Measurements from ENCODE around the gene AEBP2. TPM values are rescaled to one million over a fixed set of nuclear protein-coding genes. Genes with fewer than 3 reads are reported as not detected.

Gene AEBP2
- total and polyA plus RNA-seq, 2 of the 4 experiments (the other 2 are of a cell fraction) = 15.5 to 21.7 TPM

- no peak overlapping the region for H3K4me2 ChIP-seq (ENCODE audit: low read depth, low read length)
- dilution Hi-C loops (cut with HindIII; ENCODE audit: low sequenced_read_pairs, unreplicated experiment) (no loop called here), in situ Hi-C loops (cut with MboI; ENCODE audit: low sequenced_read_pairs) (no loop called here), intact Hi-C loops (cut with micrococcal nuclease) (loop anchor here (5.0 kb wide), 1 partner anchor 48 kb away; no protein-coding TSS in a partner anchor)
- H3K36me3 ChIP-seq (ENCODE audit: control insufficient read depth, insufficient read depth, low read length) = no peaks in the 10 kb centered on the region
- no peak overlapping the region for H2AFZ ChIP-seq (replicated peaks; ENCODE audit: low read length, poor library complexity)
- no peak overlapping the region for H3K56ac ChIP-seq (ENCODE audit: extremely low read depth, insufficient read depth, low read length)
- H2BK5ac ChIP-seq (ENCODE audit: low read depth, low read length, poor library complexity, severe bottlenecking) = no peak overlapping the region
- 0 out of 2 replicates have a peak, but pooled peaks cover 1% of the 10 kb centered on the region for H3K4me1 ChIP-seq (ENCODE audit: control insufficient read depth, insufficient read depth, low read length)
- no peak overlapping the region for H3K27ac ChIP-seq (ENCODE audit: insufficient read depth, low read length)
- no peak overlapping the region for H3K23ac ChIP-seq (ENCODE audit: low read depth, low read length)
- no peak overlapping the region for H3K14ac ChIP-seq (replicated peaks; ENCODE audit: low read depth, low read length)
- H2BK20ac ChIP-seq (ENCODE audit: low read depth, low read length) = no peak overlapping the region
- H3K9me3 ChIP-seq (ENCODE audit: control insufficient read depth, insufficient read depth, low read length) = no peaks in the 10 kb centered on the region
- H3K9me1 ChIP-seq (ENCODE audit: insufficient read depth, low read length) = no peaks in the 10 kb centered on the region
- no peak overlapping the region for H4K5ac ChIP-seq (ENCODE audit: low read depth, low read length)
- BruUV-seq (replicated peaks) = no TSS peak
- POLR2A ChIA-PET (ENCODE audit: unreplicated experiment) = no interaction called here
- no peak overlapping the region for H2AK5ac ChIP-seq (ENCODE audit: low read depth, low read length)
- no peak overlapping the region for H2BK120ac ChIP-seq (ENCODE audit: low read depth, low read length)
- no peak overlapping the region for H3K4ac ChIP-seq (ENCODE audit: low read depth, low read length)
- no peak for DNase-seq
- H3K18ac ChIP-seq (ENCODE audit: low read depth, low read length) = no peak overlapping the region
- TF ChIP-seq BHLHE40 (IDR thresholded peaks at IDR 0.05; ENCODE audit: low read depth, low read length) (no peak), NFE2L2 (IDR thresholded peaks at IDR 0.05; ENCODE audit: low read depth, low read length) (no peak), MAZ (IDR thresholded peaks at IDR 0.05; ENCODE audit: borderline replicate concordance, low read depth, low read length) (no peak), FOS (IDR thresholded peaks at IDR 0.05; ENCODE audit: low read depth, low read length) (no peak)
- no peaks in the 10 kb centered on the region for H3K27me3 ChIP-seq (ENCODE audit: control insufficient read depth, insufficient read depth, low read length)
- H4K8ac ChIP-seq (ENCODE audit: low read depth in 2 of 2, low read length in 2 of 2) = no peak overlapping the region
- ATAC-seq (ENCODE audit: low read depth) = no peak
- H2BK15ac ChIP-seq (ENCODE audit: low read depth, low read length) = no peak overlapping the region
- no peak overlapping the region for H2AK9ac ChIP-seq (replicated peaks; ENCODE audit: low read depth, low read length, poor library complexity)
- CTCF ChIA-PET = no interaction called here
- no peak overlapping the region for H3K4me3 ChIP-seq (ENCODE audit: insufficient read depth, low read depth, low read length)
- H3K9ac ChIP-seq (ENCODE audit: low read depth, low read length) = no peak overlapping the region
- H4K91ac ChIP-seq (ENCODE audit: insufficient read depth, low read depth, low read length) = no peak overlapping the region
- H3K79me1 ChIP-seq (ENCODE audit: low read depth in 1 of 2, low read length in 2 of 2) = no peaks in the 10 kb centered on the region
- no CpG with 5 or more reads among the region's 2 CpGs for WGBS, 2 experiments (ENCODE audit: extremely low coverage in 2 of 2, insufficient read length in 1 of 2)
- no peaks in the 10 kb centered on the region for H4K20me1 ChIP-seq (ENCODE audit: insufficient read depth, low read length)
Measured at GRCh38 chr12:19394385-19394784, 44.9 kb upstream of the AEBP2 start.

Measured in IMR-90 (cell line).